ENCODE results near the gene CYP46A1.

DNA sequence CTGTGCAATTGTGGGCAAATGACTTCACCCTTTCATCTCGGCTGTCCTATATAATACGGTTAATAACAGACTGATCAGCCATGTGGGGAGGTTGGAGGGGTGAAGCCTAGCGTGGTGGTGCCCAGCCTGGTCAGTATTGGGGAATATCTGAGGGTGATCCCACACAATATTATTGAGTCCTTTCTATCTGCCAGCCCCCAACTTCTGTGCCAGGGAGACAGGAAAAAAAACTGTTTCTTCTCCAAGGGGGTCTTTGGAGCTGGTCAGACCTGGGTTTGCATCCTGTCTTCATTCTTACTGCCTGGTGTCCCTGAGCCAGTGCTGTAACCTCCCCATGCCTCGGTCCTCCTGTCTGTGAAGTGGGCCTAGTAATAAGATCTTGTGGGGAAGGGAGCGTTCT is 6.5 kb downstream of the CYP46A1 start:
- TF ChIP-seq, protein P1, sequence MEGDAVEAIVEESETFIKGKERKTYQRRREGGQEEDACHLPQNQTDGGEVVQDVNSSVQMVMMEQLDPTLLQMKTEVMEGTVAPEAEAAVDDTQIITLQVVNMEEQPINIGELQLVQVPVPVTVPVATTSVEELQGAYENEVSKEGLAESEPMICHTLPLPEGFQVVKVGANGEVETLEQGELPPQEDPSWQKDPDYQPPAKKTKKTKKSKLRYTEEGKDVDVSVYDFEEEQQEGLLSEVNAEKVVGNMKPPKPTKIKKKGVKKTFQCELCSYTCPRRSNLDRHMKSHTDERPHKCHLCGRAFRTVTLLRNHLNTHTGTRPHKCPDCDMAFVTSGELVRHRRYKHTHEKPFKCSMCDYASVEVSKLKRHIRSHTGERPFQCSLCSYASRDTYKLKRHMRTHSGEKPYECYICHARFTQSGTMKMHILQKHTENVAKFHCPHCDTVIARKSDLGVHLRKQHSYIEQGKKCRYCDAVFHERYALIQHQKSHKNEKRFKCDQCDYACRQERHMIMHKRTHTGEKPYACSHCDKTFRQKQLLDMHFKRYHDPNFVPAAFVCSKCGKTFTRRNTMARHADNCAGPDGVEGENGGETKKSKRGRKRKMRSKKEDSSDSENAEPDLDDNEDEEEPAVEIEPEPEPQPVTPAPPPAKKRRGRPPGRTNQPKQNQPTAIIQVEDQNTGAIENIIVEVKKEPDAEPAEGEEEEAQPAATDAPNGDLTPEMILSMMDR (IDR thresholded peaks at IDR 0.05), result no peak
- no peak for TF ChIP-seq POLR2A (IDR thresholded peaks at IDR 0.05)
